GM21528 (cell line): ENCODE data around the gene KCNA10.

Experiments
- ATAC-seq: cut with Tn5 transposase; IDR thresholded peaks from one replicate; pipeline ENCODE4 v1.9.1; 2021; ENCODE audit warnings: mild to moderate bottlenecking, moderate library complexity; ENCODE audit not compliant: unreplicated experiment, low FRiP score

Gene KCNA10

GRCh38 chr1:110502402-110503151, 16.4 kb downstream of the KCNA10 start:
- ATAC-seq, result no peak

GRCh38 chr1:110501488-110502132, 17.4 kb downstream of the KCNA10 start:
- no peak for ATAC-seq

- ATAC-seq, result no peak
Observed at GRCh38 chr1:110498270-110498669, 20.7 kb downstream of the KCNA10 start.

GRCh38 chr1:110495926-110496600, 22.9 kb downstream of the KCNA10 start:
- ATAC-seq, result no peak

GRCh38 chr1:110494522-110495406, 24.2 kb downstream of the KCNA10 start:
- no peak for ATAC-seq

- ATAC-seq, result no peak
Observed at GRCh38 chr1:110494036-110494435, 24.9 kb downstream of the KCNA10 start.

GRCh38 chr1:110493059-110493699, 25.8 kb downstream of the KCNA10 start:
- ATAC-seq, result no peak

- no peak for ATAC-seq
Observed at GRCh38 chr1:110492573-110492972, 26.4 kb downstream of the KCNA10 start.

- ATAC-seq, result no peak
Observed at GRCh38 chr1:110490791-110491451, 28.1 kb downstream of the KCNA10 start.

GRCh38 chr1:110489973-110490542, 28.9 kb downstream of the KCNA10 start:
- ATAC-seq, result no peak

GRCh38 chr1:110489406-110489805, 29.6 kb downstream of the KCNA10 start:
- no peak for ATAC-seq

- ATAC-seq, result no peak
Observed at GRCh38 chr1:110488867-110489266, 30.1 kb downstream of the KCNA10 start.

GRCh38 chr1:110488161-110488560, 30.8 kb downstream of the KCNA10 start:
- ATAC-seq, result no peak

- ATAC-seq, result no peak
Observed at GRCh38 chr1:110487726-110488125, 31.2 kb downstream of the KCNA10 start.

GRCh38 chr1:110485725-110486124, 33.2 kb downstream of the KCNA10 start:
- ATAC-seq, result no peak

- ATAC-seq, result no peak
Observed at GRCh38 chr1:110484801-110485200, 34.2 kb downstream of the KCNA10 start.

GRCh38 chr1:110483308-110483685, 35.7 kb downstream of the KCNA10 start:
- no peak for ATAC-seq

- no peak for ATAC-seq
Observed at GRCh38 chr1:110482662-110483307, 36.2 kb downstream of the KCNA10 start.
